HEK293 (cell line): ENCODE measurements around the gene CACNA1B.

Experiments
- CTCF ChIA-PET: fragments of 350-600 bp; formaldehyde crosslinking; extraction: SDS; loops from one replicate; lab custom pipeline; 2021; ENCODE audit warnings: antibody characterized with exemption; lab: Yijun Ruan, JAX
- POLR2A ChIA-PET: fragments of 300-600 bp; formaldehyde crosslinking; extraction: SDS; loops from one replicate; lab custom pipeline; 2020; ENCODE audit warnings: antibody characterized with exemption, inconsistent platforms; lab: Yijun Ruan, JAX
- H3K27ac ChIP-seq: fragments of 200-500 bp; sonication (Bioruptor generic); 2 replicates; pipeline ENCODE4 v1.5.1; 2014; ENCODE audit warnings: low read depth, low read length, control low read depth, inconsistent platforms; ENCODE audit errors: extremely low read depth
- H3K36me3 ChIP-seq, 2 experiments: fragments of 200-500 bp in 1 of 2; sonication (Bioruptor generic) in 1 of 2; 1 replicate in 1 of 2; 2 replicates in 1 of 2; pipeline ENCODE4 v1.5.1; 2014 to 2017; ENCODE audit warnings: inconsistent platforms in 2 of 2, low read length in 2 of 2; ENCODE audit not compliant: control insufficient read depth in 2 of 2, insufficient read depth in 1 of 2
- H3K4me1 ChIP-seq: fragments of 200-500 bp; sonication (Bioruptor generic); 2 replicates; pipeline ENCODE4 v1.5.1; 2014; ENCODE audit warnings: mild to moderate bottlenecking, low read length, inconsistent platforms; ENCODE audit not compliant: control insufficient read depth, insufficient read depth
- H3K4me3 ChIP-seq: 2 replicates; pipeline ENCODE4 v1.5.1; 2011; ENCODE audit warnings: low read depth, mild to moderate bottlenecking, control low read depth, low read length, moderate library complexity
- H3K9me3 ChIP-seq: fragments of 200-500 bp; sonication (Bioruptor generic); 2 replicates; pipeline ENCODE4 v1.5.1; 2014; ENCODE audit warnings: low read depth, low read length, inconsistent platforms; ENCODE audit not compliant: control insufficient read depth, insufficient read depth
- AEBP2 ChIP-seq: fragments of 450-650 bp; formaldehyde crosslinking; IDR thresholded peaks from 2 replicates; pipeline ENCODE4 v1.5.1; 2016; ENCODE audit warnings: missing biosample characterization, missing genetic modification characterization, borderline replicate concordance
- HIC1 ChIP-seq: fragments of 450-650 bp; formaldehyde crosslinking; IDR thresholded peaks from 2 replicates; pipeline ENCODE4 v1.5.1; 2016; ENCODE audit warnings: missing biosample characterization, missing genetic modification characterization
- WT1 ChIP-seq: fragments of 450-650 bp; formaldehyde crosslinking; IDR thresholded peaks from 2 replicates; pipeline ENCODE4 v1.5.1; 2016; ENCODE audit warnings: missing biosample characterization, missing genetic modification characterization
- ZBTB7A ChIP-seq: fragments of 450-650 bp; formaldehyde crosslinking; IDR thresholded peaks from 2 replicates; pipeline ENCODE4 v1.5.1; 2016; ENCODE audit warnings: low read depth, missing biosample characterization, missing genetic modification characterization
- ZFHX2 ChIP-seq: fragments of 450-650 bp; formaldehyde crosslinking; conservative IDR thresholded peaks from 2 replicates; pipeline ENCODE4 v1.5.1; 2016; ENCODE audit warnings: missing biosample characterization, missing genetic modification characterization
- ZNF10 ChIP-seq: fragments of 450-650 bp; formaldehyde crosslinking; IDR thresholded peaks from 2 replicates; pipeline ENCODE4 v1.5.1; 2017; ENCODE audit warnings: missing biosample characterization, missing genetic modification characterization
- ZNF114 ChIP-seq: fragments of 450-650 bp; formaldehyde crosslinking; IDR thresholded peaks from 2 replicates; pipeline ENCODE4 v1.5.0; 2017; ENCODE audit warnings: missing biosample characterization, missing genetic modification characterization
- ZNF132 ChIP-seq: fragments of 450-650 bp; formaldehyde crosslinking; IDR thresholded peaks from 2 replicates; pipeline ENCODE4 v1.5.1; 2017; ENCODE audit warnings: missing biosample characterization, missing genetic modification characterization, borderline replicate concordance
- ZNF175 ChIP-seq: fragments of 450-650 bp; formaldehyde crosslinking; IDR thresholded peaks from 2 replicates; pipeline ENCODE4 v1.5.1; 2016; ENCODE audit warnings: missing biosample characterization, missing genetic modification characterization
- ZNF202 ChIP-seq: fragments of 450-650 bp; formaldehyde crosslinking; IDR thresholded peaks from 2 replicates; pipeline ENCODE4 v1.5.1; 2016; ENCODE audit warnings: missing biosample characterization, missing genetic modification characterization, borderline replicate concordance
- ZNF24 ChIP-seq: fragments of 450-650 bp; formaldehyde crosslinking; IDR thresholded peaks from 2 replicates; pipeline ENCODE4 v1.5.1; 2016; ENCODE audit warnings: missing biosample characterization, missing genetic modification characterization
- ZNF266 ChIP-seq: fragments of 450-650 bp; formaldehyde crosslinking; IDR thresholded peaks from 2 replicates; pipeline ENCODE4 v1.5.1; 2016; ENCODE audit warnings: missing biosample characterization, missing genetic modification characterization, low read depth
- ZNF324 ChIP-seq: fragments of 450-650 bp; formaldehyde crosslinking; IDR thresholded peaks from 2 replicates; pipeline ENCODE4 v1.5.1; 2016; ENCODE audit warnings: missing biosample characterization, missing genetic modification characterization
- ZNF426 ChIP-seq: fragments of 450-650 bp; formaldehyde crosslinking; IDR thresholded peaks from 2 replicates; pipeline ENCODE4 v1.5.1; 2017; ENCODE audit warnings: missing biosample characterization, missing genetic modification characterization, mild to moderate bottlenecking, inconsistent platforms, moderate library complexity
- ZNF433 ChIP-seq: fragments of 450-650 bp; formaldehyde crosslinking; IDR thresholded peaks from 2 replicates; pipeline ENCODE4 v1.5.1; 2016; ENCODE audit warnings: missing biosample characterization, missing genetic modification characterization, low read depth
- ZNF600 ChIP-seq: fragments of 450-650 bp; formaldehyde crosslinking; IDR thresholded peaks from 2 replicates; pipeline ENCODE4 v1.5.1; 2016; ENCODE audit warnings: missing biosample characterization, missing genetic modification characterization
- ZNF621 ChIP-seq: fragments of 450-650 bp; formaldehyde crosslinking; IDR thresholded peaks from 2 replicates; pipeline ENCODE4 v1.5.1; 2017; ENCODE audit warnings: missing biosample characterization, missing genetic modification characterization
- ZNF654 ChIP-seq: fragments of 450-650 bp; formaldehyde crosslinking; IDR thresholded peaks from 2 replicates; pipeline ENCODE4 v1.5.1; 2016; ENCODE audit warnings: low read depth, missing biosample characterization, missing genetic modification characterization
- ZNF768 ChIP-seq: fragments of 450-650 bp; formaldehyde crosslinking; IDR thresholded peaks from 2 replicates; pipeline ENCODE4 v1.5.1; 2018; ENCODE audit warnings: missing biosample characterization, mild to moderate bottlenecking, missing genetic modification characterization
- ZNF776 ChIP-seq: fragments of 450-650 bp; formaldehyde crosslinking; IDR thresholded peaks from 2 replicates; pipeline ENCODE4 v1.5.0; 2017; ENCODE audit warnings: missing biosample characterization, missing genetic modification characterization, borderline replicate concordance
- ZNF791 ChIP-seq: fragments of 450-650 bp; formaldehyde crosslinking; IDR thresholded peaks from 2 replicates; pipeline ENCODE4 v1.5.1; 2016; ENCODE audit warnings: missing biosample characterization, missing genetic modification characterization
- ZNF843 ChIP-seq: fragments of 450-650 bp; formaldehyde crosslinking; IDR thresholded peaks from 2 replicates; pipeline ENCODE4 v1.5.1; 2016; ENCODE audit warnings: missing biosample characterization, missing genetic modification characterization
- TF ChIP-seq, protein P1 (sequence below): fragments of 450-650 bp; formaldehyde crosslinking; IDR thresholded peaks from 2 replicates; pipeline ENCODE4 v1.5.1; 2017; ENCODE audit warnings: missing biosample characterization, missing genetic modification characterization
- TF ChIP-seq, protein P2 (sequence below): fragments of 450-650 bp; formaldehyde crosslinking; IDR thresholded peaks from 2 replicates; pipeline ENCODE4 v1.5.1; 2017; ENCODE audit warnings: missing biosample characterization, missing genetic modification characterization
- TF ChIP-seq, protein P3 (sequence below): fragments of 450-650 bp; formaldehyde crosslinking; IDR thresholded peaks from 2 replicates; pipeline ENCODE4 v1.5.1; 2017; ENCODE audit warnings: missing biosample characterization, missing genetic modification characterization
- TF ChIP-seq, protein P4 (sequence below): fragments of 450-650 bp; formaldehyde crosslinking; IDR thresholded peaks from 2 replicates; pipeline ENCODE4 v1.5.1; 2016; ENCODE audit warnings: missing biosample characterization, missing genetic modification characterization

The CACNA1B gene

DNA sequence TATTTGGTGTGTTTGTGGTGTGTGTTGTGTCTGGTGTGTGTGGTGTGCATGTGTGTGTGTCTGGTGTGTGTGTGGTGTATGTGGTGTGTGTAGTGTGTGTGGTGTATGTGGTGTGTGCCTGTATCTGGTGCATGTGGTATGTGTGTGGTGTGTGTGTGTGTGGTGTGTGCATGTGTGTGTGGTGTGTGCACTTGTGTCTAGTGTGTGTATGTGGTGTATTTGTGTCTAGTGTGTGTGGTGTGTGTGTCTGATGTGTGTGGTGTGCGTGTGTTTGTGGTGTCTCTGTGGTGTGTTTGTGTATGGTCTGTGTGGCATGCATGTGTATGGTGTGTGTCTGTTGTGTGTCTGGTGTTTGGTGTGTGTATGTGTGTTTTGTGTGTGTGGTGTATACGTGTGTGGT lies 71.1 kb downstream of the CACNA1B start:
- no peaks in the 10 kb centered on the region for H3K9me3 ChIP-seq
- ChIA-PET CTCF (no interaction called here), POLR2A (no interaction called here)
- H3K27ac ChIP-seq = no peak overlapping the region
- H3K4me3 ChIP-seq = no peak overlapping the region
- H3K36me3 ChIP-seq = no peaks in the 10 kb centered on the region
- no peaks in the 10 kb centered on the region for H3K4me1 ChIP-seq
- TF ChIP-seq, protein P1, sequence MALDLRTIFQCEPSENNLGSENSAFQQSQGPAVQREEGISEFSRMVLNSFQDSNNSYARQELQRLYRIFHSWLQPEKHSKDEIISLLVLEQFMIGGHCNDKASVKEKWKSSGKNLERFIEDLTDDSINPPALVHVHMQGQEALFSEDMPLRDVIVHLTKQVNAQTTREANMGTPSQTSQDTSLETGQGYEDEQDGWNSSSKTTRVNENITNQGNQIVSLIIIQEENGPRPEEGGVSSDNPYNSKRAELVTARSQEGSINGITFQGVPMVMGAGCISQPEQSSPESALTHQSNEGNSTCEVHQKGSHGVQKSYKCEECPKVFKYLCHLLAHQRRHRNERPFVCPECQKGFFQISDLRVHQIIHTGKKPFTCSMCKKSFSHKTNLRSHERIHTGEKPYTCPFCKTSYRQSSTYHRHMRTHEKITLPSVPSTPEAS (tag by site-specific recombination) = no peak
- TF ChIP-seq ZNF114 (tag by site-specific recombination) = 0 out of 2 replicates have a peak, but pooled peaks have one; percentile 67
- no peak; the same call in 1 of the 2 replicates for TF ChIP-seq ZNF776
- no peak for TF ChIP-seq ZNF768
- no peak for TF ChIP-seq HIC1
- TF ChIP-seq ZNF202 (tag by site-specific recombination) = peak; percentile 47; the same call in 1 of the 2 replicates
- no peak for TF ChIP-seq ZNF621 (tag by site-specific recombination)
- TF ChIP-seq ZNF266 (tag by site-specific recombination) = no peak
- 0 out of 2 replicates have a peak, but pooled peaks have one; percentile 72 for TF ChIP-seq ZNF175 (tag by site-specific recombination)
- no peak for TF ChIP-seq ZNF433 (tag by site-specific recombination)
- TF ChIP-seq ZBTB7A = no peak
- TF ChIP-seq AEBP2 (tag by site-specific recombination) = no peak
- TF ChIP-seq, protein P2, sequence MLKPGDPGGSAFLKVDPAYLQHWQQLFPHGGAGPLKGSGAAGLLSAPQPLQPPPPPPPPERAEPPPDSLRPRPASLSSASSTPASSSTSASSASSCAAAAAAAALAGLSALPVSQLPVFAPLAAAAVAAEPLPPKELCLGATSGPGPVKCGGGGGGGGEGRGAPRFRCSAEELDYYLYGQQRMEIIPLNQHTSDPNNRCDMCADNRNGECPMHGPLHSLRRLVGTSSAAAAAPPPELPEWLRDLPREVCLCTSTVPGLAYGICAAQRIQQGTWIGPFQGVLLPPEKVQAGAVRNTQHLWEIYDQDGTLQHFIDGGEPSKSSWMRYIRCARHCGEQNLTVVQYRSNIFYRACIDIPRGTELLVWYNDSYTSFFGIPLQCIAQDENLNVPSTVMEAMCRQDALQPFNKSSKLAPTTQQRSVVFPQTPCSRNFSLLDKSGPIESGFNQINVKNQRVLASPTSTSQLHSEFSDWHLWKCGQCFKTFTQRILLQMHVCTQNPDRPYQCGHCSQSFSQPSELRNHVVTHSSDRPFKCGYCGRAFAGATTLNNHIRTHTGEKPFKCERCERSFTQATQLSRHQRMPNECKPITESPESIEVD (tag by site-specific recombination) = no peak
- TF ChIP-seq, protein P3, sequence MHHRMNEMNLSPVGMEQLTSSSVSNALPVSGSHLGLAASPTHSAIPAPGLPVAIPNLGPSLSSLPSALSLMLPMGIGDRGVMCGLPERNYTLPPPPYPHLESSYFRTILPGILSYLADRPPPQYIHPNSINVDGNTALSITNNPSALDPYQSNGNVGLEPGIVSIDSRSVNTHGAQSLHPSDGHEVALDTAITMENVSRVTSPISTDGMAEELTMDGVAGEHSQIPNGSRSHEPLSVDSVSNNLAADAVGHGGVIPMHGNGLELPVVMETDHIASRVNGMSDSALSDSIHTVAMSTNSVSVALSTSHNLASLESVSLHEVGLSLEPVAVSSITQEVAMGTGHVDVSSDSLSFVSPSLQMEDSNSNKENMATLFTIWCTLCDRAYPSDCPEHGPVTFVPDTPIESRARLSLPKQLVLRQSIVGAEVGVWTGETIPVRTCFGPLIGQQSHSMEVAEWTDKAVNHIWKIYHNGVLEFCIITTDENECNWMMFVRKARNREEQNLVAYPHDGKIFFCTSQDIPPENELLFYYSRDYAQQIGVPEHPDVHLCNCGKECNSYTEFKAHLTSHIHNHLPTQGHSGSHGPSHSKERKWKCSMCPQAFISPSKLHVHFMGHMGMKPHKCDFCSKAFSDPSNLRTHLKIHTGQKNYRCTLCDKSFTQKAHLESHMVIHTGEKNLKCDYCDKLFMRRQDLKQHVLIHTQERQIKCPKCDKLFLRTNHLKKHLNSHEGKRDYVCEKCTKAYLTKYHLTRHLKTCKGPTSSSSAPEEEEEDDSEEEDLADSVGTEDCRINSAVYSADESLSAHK (tag by site-specific recombination) = no peak
- TF ChIP-seq ZNF654 = no peak
- no peak for TF ChIP-seq ZNF426 (tag by site-specific recombination)
- no peak for TF ChIP-seq ZNF24 (tag by site-specific recombination)
- no peak for TF ChIP-seq ZNF324 (tag by site-specific recombination)
- TF ChIP-seq, protein P4, sequence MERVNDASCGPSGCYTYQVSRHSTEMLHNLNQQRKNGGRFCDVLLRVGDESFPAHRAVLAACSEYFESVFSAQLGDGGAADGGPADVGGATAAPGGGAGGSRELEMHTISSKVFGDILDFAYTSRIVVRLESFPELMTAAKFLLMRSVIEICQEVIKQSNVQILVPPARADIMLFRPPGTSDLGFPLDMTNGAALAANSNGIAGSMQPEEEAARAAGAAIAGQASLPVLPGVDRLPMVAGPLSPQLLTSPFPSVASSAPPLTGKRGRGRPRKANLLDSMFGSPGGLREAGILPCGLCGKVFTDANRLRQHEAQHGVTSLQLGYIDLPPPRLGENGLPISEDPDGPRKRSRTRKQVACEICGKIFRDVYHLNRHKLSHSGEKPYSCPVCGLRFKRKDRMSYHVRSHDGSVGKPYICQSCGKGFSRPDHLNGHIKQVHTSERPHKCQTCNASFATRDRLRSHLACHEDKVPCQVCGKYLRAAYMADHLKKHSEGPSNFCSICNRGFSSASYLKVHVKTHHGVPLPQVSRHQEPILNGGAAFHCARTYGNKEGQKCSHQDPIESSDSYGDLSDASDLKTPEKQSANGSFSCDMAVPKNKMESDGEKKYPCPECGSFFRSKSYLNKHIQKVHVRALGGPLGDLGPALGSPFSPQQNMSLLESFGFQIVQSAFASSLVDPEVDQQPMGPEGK (tag by site-specific recombination) = no peak
- TF ChIP-seq WT1 (tag by site-specific recombination) = no peak
- TF ChIP-seq ZNF600 (tag by site-specific recombination) = no peak
- 0 out of 2 replicates have a peak, but pooled peaks have one; percentile 24 for TF ChIP-seq ZNF843 (tag by site-specific recombination)
- TF ChIP-seq ZNF10 (tag by site-specific recombination) = no peak
- TF ChIP-seq ZNF132 = no peak
- TF ChIP-seq ZFHX2 (tag by site-specific recombination) = no peak
- no peak for TF ChIP-seq ZNF791
